Stimulated activated CD4-positive, alpha-beta T cell treated with anti-CD3 and anti-CD28 coated beads, Interleukin-4, amount 100 ng/mL, for 4 hours (primary cell): Measurements from ENCODE around the gene TBX18.

Source experiments
- DNase-seq, 2 experiments: peaks; one replicate each; pipeline ENCODE4 v3.0.0-alpha.2; 2020

Gene TBX18

DNA sequence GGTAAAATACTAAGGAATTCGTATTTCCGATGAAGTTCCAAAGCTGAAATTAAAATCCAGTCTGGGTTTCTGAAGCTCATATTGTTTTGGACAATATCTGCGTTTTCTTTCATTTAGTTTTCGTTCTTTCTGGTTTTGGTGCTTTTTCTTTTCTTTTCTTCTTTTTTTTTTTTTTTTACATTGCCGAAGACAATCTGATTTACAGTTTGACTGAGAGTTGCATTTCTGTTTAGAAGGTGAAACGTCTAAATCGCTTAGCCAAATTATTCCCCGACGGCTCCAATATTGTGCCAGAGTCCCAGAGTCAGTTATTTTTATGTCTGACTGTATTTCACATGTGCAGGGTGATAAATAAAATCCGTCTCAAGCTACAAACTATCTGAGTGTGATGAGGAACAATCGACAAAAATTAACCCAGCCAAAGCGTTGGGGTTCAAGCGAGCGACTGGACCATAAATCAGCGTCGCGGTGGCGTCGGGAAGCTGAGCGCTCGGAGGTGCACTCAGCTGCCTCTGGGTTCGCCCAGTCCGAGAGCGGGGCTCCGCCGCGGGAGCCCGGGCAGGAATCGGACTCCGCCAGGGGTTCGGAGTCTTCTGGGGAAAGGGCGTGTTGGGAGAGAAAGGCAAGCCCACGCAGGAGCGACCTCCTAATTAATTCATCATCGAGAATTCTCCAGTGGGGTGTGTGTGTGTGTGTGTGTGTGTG is 8.2 kb upstream of the TBX18 start:
- no peak for DNase-seq

DNA sequence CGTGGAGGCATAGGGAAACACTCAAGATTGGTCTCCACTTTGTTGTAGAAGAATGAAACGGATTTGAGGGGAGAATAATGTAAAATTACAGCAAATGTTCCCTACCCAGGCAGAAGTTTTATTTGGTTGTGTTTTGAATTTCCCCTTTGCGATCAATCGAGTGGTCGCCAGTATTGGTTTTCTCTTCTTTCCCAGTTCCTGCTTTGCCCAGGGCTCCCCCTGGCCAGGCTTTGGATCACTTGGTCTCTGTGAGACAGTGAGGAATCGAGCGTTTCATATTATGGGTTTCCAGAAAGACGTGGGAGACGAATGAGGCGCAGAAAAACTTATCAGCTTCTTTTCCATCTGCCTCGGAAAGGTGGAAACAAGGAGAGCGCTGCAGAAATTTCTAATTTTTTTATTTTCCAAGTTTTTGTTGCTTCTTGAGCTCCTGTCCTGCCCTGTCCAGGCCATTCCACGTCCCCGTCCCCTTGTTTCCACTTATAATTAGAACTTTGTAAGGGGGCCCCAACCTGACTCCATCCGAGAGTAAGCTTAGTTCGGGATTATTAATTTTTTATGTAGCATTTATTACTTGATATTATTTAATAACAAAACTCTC is 7.5 kb upstream of the TBX18 start:
- no peak for DNase-seq

DNA sequence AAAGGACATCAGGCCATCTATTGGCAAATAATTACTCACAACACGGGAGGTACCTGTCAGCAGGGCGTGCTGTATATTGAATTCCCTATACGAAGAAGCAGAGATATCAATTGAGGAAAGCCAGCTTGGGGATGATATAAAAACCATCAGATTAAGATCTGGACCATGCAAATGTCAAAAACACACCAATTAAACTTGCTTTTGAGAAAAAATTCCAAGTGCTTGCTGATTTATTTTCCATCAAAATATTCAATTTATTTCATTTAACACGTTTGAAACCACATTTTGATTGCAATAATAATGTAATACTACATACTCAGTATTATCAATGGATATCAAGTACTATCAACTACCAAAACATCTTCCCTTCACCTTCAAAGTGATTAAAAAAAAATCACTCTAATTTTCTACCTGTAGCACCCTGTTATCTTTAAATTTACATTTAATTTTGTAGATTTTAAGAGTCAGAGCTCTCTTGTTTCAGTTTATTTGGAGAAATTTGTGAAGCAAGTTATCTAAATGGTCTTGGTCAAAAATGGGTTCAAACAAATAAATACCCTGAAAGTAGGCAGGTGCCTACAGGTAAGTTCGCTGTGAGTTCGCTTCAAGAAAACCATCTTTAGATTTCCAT is 6.8 kb upstream of the TBX18 start:
- DNase-seq, result no peak

DNA sequence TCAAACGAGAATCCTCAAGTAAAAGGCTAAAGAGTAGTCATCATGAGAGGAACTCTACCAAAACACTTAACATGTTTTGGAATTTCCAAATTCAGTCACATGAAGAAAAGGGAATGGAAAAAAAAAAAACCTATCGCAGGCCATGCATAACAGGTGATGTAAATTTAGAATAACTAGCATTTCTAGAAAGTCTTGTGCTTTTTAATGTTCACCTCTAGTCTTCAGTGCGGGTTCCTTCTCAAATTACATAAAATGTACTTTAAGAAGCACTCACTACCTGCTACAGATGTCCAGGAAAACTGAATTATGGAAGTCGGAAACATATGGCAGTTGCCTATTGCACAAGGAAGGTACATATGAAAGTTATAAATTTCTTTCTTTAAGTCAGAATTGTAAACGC is 6.1 kb upstream of the TBX18 start:
- no peak for DNase-seq

DNA sequence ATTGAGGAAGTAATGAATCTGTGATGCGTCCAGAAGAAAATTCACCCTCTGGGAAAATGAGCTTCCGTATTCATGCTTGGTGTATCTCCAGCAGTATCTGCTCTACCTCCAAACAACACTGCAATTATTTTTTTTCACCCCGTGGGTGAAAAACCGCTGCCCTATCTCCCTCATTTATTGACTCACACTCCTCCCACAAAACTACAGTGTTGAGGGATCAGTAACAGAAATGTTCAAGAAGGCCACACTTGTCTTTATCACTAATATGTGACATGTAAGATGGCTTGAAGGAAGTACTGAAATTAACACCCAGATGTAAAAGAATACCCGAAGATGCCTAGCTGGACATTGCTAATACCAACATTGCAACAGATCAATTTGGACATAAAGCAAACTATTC is 4.9 kb upstream of the TBX18 start:
- DNase-seq, result no peak

DNA sequence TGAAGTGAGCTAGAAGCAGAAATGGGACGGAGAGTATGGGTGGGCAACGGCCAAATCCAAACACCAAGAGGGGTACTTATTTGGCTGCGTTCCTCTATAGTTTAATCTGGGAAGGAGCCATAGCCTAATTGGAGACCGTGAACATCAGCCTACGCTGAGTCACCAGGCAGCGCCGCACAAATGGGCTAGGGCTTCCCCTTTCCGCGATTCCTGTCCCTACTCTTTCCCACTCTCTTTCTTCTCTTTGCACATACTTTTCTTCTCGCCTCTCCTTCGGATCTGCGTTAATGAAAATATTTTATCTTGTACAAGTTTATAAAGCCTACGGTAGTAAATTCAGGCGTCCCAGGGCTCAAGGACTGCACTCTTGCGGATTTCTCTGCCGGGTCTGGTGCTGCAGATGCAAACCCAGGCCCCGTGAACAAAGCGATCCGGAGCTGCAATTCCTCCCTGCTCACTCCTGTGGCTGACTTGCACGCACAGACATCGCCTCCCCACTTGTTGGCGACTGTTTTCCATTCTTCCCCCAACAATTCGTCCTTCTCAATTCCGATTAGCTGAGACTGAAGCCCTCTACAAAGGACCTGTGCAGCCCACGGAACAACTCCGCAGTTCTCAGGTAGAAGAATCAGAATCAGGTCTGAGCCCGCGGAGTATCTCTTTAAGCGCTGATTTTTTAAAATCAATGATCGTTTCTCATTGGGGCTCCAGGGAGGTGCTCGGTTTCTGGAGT is 4.2 kb upstream of the TBX18 start:
- no peak for DNase-seq

DNA sequence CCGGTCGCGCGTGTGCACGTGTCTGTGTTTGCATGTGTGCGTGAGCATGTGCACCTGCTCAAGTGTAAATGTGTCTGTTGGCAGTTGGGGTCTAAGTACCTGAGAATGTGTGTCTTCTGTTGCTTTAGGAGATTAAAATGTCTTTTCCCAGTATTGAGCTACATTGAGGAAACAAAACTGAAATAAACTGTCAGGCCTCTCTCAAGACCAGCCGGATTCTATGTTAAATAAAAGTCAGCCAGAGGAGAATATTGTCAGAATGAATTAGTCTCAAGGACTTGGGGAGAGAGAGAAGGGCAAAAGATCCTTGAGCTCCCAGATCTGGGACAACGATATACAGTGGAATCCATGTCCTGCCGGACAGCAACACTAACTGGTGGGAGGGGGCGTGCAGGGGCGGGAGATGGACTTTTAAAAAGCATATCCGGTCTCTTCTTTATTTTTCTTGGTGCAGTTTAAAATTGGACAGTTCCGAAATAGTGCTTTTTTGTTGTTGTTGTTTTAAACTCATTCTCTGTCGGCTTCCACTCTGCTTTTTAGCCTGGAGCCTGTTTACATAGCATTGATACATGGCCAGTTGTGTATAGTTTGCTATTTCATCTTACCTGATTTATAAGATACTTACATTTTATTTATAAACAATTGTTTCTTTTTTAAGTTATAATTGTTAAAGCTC is 3.3 kb upstream of the TBX18 start:
- no peak for DNase-seq

DNA sequence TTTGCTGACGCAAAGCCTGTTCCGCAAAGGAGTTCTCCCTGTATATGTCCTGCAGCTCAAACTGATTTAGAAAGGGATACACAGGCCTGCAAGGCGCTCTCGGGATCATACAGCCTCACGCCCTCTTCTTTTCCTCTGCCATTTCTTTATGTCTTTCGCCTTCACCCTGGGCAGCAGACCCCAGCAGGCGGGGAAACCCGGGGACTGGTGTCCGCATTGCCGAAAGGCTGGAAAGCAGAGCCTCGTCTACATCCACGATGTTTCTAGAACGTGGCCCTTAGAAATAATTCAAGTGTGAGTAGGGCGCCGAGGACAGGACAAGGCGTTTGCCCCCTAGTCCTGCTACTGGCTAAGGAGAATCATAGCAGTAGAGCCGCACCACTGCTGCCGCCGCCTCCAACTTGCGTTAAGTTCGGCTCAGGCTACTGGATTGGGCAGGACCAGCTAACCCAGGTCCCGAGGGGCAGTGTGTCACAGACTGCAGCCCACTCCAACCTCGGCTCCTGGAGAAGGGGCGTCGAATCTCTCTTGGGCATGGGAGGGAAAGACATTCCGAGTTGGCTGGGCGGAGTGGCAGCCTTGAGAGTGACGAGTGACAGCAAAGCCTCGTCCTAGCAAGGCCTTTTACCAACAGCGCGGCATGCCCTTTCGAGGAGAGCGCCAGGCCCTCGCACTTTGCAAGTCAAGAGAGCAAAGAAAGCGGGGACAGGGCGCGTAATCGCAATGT is 2.6 kb upstream of the TBX18 start:
- no peak for DNase-seq

DNA sequence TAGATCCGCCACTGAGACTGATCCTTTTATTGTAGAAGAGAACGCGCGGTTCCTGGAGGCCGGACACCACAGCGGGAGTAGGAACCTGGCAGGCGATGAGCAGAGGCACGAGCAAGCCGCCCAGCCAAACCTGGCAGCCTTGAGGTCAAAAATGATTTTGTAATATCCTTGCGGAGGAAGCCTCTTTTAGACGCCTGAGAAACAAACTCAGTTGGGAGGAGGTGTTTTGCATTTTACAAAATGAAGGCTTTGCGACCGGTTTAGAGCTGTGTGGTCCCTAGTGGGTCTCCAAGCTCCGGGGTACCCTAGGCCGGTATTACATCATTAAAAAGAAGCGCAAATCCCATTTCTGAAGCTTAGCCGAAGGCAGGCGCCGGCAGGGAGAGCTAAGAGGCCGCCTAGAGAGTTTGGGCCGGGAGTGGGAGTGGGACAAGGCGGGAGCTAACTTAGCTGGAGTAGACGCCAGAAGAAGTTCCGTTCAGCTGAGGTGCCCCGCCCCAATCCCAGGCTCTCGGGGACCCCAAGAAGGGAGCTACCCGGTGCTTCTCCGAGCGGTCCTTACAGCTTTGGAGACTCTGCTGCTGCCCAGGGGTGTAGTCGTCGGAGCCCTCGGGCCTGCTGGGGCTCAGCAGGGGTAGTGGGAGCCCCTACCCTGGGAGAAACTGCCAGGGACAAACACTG is 1.9 kb upstream of the TBX18 start:
- DNase-seq, result no peak

DNA sequence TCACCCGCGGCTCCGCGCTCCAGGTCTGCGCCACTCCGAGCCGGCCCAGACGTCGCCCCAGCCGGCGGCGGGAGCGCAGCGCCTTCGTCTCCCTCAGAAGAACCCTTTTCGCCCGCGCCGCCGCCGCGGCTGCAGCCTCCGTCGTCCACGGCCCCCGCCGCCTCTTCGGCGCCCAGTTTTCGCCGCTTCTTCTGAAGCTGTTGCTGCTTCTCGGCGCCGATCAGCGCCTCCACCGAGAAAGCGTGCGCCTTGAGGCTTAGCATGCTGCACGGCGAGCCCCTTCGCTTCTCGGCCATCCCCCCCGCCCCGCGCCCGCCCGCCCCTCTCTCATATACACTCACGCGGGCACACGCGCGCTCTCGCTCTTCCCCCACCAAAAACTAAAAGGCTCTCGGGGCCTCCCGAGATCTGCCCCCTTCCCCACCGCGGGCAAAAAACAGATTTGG is 489 bp downstream of the TBX18 start:
- DNase-seq, result no peak

DNA sequence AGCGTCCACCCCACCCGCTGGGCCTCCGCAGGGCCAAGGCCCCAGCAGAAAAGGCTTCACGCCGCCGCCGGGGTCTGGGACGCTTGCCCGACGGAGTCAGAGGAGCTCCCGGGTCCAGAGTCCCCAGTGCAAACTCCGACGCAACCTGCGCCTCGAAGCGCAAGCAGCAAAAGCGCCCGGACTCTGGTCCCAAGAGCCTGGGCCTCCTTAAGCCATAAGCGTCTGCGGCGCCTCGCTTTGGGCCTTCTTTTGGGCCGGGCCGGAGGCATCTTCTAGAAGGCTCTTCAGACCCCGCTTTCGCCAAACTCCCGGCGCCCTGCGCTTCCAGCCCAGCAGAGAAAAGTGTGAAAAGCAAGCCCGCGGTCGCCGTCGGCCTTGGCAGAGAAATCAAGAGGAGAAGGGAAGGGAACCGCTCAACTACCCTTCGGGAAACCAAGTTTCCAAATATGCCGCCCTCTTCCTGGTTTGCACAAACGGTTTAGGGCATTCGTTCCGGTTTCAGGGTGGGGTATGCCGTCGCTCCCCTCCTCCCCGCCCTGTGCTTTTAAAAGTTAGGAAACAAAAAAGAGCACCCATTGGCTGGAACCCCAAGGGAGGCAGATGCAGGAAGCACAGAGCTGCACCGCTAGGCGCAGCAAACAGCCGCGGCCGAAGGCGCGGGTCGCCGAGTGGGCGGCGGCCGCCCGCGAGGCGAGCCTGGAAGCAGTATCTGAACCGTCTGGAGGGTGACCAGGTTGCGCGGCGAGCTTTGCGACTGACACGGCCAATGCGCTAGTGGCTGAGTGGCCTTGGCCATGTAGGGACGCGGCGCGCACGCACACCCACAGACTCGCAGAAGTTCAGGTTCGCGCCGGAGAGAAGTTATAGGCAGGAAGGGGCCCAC is 1.2 kb downstream of the TBX18 start:
- DNase-seq, result no peak

DNA sequence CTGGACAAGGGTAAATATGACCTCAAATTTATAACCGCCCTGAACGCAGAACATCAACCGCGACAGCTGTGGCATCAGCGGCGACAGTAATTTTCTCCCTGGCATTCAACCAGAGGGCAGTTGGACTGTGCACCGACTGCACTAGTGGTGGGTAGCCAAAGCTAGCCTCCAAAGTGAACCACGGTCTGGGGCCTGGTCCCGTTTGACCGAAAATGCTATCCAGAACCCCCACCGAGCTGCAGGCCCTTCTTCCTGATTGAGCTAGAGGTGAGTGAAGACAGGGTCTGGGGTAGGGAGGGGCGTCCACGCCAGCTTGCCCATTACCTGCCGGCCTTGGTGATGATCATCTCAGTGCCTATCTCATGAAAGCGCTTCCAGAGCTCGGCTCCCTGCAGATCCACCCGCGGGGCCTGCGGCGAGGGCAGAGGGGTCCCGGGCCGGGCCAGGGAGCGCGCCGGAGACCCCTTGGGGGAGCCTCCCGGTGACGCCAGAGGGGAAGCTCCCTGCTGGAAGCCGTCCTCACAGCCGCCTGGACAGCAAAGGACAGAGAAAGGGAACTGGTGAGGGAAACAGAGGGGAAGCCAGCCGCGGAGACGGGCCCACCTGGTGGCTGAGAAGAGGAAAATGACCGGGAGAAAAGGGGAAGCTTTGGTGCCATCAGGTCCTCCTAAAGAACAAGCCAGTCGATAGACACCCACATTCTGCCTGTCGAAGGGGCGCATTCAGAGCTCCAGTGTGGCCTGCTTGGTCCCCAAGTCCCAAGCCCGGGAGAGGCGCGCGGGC is 2.0 kb downstream of the TBX18 start:
- DNase-seq, result no peak

DNA sequence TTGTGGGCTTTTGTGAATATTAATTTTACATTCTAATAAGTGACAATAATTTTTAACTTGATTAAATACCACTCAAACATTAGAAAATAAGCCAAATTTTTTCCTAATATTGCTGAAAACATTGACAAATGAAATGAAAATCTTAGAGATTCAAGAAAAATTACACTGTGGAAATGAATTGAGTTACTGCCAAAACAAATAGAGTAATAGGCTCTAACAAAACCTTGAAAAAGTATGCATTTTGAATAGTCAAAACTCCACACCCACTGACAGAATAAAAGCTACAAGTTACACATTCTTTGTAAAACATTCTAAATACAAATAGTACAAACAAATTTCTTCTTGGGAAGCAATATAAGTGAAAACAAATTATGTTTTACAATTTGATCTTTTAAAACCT is 5.9 kb downstream of the TBX18 start:
- no peak for DNase-seq

DNA sequence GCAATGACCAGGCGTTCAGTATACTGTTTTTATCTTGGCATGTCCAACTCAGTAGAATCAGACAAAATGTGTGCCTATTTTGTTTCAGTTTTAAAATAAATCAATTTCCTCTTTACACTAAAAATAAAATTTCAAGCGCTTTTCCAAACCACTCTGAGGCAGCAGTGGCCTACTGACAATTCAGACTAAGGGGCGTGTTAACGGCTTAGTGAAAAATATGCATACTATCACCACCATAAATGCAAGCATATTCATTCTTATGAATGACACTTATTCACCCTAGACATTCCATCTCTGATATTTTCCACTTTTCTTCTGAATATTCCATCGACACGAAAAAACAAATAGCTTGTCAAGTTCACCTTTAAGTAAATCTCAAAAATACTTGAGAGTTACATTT is 7.5 kb downstream of the TBX18 start:
- no peak for DNase-seq

DNA sequence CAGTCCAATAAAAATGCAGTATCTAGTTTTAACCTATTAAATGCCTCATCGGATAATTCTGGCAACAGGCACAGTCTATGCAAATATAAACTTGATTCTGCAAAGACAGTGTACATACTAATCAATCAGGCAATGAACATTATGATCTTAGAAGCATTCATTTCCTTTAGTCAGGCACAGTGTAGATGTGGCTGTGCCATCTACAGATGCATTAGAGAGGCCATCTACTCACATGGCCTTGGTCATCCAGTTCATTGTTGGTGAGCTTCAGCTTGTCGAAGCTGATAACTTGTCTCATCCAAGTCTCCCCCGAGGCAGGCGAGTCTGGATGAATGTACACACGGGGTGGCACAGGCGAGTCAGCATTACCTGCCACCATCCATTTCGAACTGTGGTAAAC is 7.9 kb downstream of the TBX18 start:
- no peak for DNase-seq

DNA sequence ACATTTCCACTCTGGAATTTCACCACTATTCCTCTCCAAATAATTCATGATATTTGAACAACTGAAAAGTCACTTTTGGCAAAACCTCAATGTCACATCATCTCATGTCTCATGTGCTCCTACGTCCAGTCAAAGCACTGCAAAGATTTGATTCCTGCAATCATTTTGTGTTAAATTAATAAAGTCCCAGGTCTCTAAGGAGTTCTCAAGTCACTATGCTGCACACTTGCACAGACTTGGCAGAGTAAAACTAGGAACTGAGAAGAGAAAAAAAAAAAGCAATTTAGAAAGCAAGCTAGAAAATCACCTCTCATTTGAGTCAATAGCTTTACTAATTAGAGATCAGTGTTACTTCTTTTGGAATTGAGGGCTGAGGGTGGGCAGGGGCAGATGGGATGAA is 11.2 kb downstream of the TBX18 start:
- no peak for DNase-seq

DNA sequence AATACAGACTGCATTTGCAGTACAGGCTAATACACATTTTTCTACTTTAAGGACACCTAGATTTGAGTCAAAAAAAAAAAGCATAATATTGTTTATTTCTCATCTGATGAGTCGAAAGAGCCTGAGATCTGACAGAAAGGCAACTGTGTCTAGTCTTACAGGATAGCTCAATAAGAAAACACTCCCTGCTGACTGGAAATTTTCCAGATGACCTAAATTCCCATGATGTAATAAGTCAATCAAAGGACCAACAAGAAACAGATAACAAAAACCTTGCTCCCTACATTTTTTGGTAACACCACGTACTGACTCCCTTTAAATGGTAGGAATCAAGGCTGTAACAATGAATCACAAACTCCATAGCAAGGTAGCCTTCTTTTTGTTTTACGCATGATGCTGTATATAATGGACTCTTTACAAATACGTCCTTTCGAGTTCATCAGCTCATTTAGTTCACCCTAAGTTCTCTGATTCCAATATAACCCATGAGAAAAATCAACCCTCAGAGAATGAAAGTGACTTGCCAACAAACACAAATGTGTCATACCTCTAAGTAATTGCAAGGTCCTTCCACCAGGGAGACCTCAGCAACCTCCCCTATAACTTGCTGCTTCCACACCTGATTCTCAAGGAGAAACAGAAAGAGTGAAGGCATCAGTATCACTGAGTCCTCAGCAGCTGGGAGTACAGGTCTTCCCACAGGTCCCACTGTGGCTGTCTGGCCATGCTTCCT is 12.1 kb downstream of the TBX18 start:
- DNase-seq, result no peak

DNA sequence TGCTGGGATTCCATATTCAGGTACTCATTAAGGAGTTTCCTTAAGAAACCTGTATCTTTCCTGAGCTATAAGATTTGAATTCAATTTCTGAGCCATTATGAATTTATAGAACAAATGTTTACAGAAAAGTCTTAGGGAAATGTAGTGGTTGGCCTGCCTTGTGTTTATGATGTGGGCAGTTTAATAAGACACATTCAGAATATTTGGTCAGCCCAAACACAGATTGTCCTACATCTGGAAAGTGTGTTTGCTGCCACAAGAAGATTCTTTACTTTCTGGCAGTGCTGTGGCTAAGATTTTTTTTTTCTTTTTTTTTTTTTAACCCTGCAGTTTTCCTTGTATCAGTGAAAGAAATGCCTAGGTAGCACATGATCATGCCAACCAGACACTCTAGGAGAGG is 15.2 kb downstream of the TBX18 start:
- DNase-seq, result no peak

DNA sequence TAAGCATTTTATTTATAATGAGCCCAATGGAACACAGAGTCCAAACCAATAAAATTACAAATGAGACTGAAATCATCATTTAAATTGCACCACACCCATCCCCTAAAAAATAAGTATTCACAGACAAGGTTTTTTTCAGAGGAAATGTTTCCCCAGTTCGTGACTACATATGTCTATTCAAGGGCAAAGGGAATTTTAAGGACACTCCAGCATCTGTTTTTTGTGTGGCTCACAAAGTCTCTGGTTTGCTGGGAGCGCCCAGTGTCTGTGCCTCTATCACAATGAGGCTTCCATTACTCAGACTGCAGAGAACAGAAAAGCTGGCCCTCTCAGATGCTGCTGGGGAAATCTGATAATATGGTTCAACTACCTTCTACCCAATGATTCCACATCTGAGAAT is 16.0 kb downstream of the TBX18 start:
- DNase-seq, result no peak
